Heart right ventricle (tissue), 16 donors: ENCODE measurements around the gene SLC5A2. TPM values are rescaled to one million over a fixed set of nuclear protein-coding genes. Genes with fewer than 3 reads are reported as not detected.

Source experiments
- ATAC-seq, 8 donors: fragments of 200-7000 bp; cut with Tn5 transposase; one replicate each; pipeline ENCODE4 v1.9.1; 2020; ENCODE audit warnings: mild to moderate bottlenecking in 8 of 8, moderate library complexity in 8 of 8, moderate number of reproducible peaks in 1 of 8
- DNase-seq, 2 donors: peaks; one replicate each; pipeline ENCODE4 v3.0.0-alpha.2; 2020
- H3K27ac ChIP-seq, 10 donors: fragments of 200-600 bp; sonication (generic) in 2 of 10; one replicate each; pipeline versions ENCODE4 v1.5.0 to v1.8.0; 2020 to 2022; ENCODE audit warnings: mild to moderate bottlenecking in 3 of 10
- H3K27me3 ChIP-seq, 7 donors: fragments of 200-600 bp; one replicate each; pipeline ENCODE4 v1.8.0; 2021 to 2022; ENCODE audit warnings: mild to moderate bottlenecking in 2 of 7
- H3K36me3 ChIP-seq, 9 donors: fragments of 200-600 bp; sonication (generic) in 1 of 9; one replicate each; pipeline versions ENCODE4 v1.5.0 to v1.8.0; 2020 to 2022; ENCODE audit warnings: mild to moderate bottlenecking in 2 of 9
- H3K4me1 ChIP-seq, 9 donors: fragments of 200-600 bp; sonication (generic) in 1 of 9; one replicate each; pipeline versions ENCODE4 v1.5.0 to v1.8.0; 2020 to 2022; ENCODE audit warnings: mild to moderate bottlenecking in 4 of 9
- H3K4me3 ChIP-seq, 10 donors: fragments of 200-600 bp; sonication (generic) in 2 of 10; one replicate each; pipeline versions ENCODE4 v1.5.0 to v1.8.0; 2020 to 2022; ENCODE audit warnings: mild to moderate bottlenecking in 7 of 10, moderate library complexity in 2 of 10
- H3K9me3 ChIP-seq, 11 donors: fragments of 200-600 bp in 10 of 11; sonication (generic) in 2 of 11; one replicate each; pipeline versions ENCODE4 v1.5.0 to v1.8.0; 2013 to 2022; ENCODE audit warnings: mild to moderate bottlenecking in 2 of 11, control low read depth in 1 of 11, moderate library complexity in 1 of 11
- WGBS, 2 donors: extraction: QIAGEN DNeasy Blood & Tissue Kit; methylation state at CpG; one replicate each; pipeline ENCODE4 v1.1.7; 2013; ENCODE audit warnings: inconsistent platforms in 1 of 2; 5-methylcytosine and 5-hydroxymethylcytosine counted together
- intact Hi-C, 10 donors: fragments of 100-400 bp; cut with DNase I; formaldehyde crosslinking; loops; one replicate each; pipeline versions ENCODE4 v1.11.1 to v1.14.2; 2022
- polyA plus RNA-seq, 2 donors: library from polyadenylated mRNA; stranded (reverse); fragments of 200-250 nt; gene quantifications; one replicate each; pipeline ENCODE4 v1.2.3, GENCODE V29; 2013
- total RNA-seq, 10 donors: library from RNA; stranded (reverse); fragmentation: NEBNext Ultra II Directional in 3 of 10; extraction: Animal tissue kit (Norgen Biotek cat#: 25700) in 3 of 10; gene quantifications; one replicate each; pipeline versions ENCODE4 v1.2.1 to v1.2.4, GENCODE V29; 2021 to 2023
- TF ChIP-seq, protein P1 (sequence below), 9 donors: fragments of 200-600 bp; sonication (generic) in 2 of 9; IDR thresholded peaks; one replicate each; pipeline versions ENCODE4 v1.5.0 to v1.8.0; 2021 to 2022; ENCODE audit warnings: antibody characterized with exemption in 9 of 9, mild to moderate bottlenecking in 5 of 9, moderate library complexity in 1 of 9
- donor health status: Arrhythmogenic right ventricular cardiomyopathy.
- donor health status: ischemic (EF 13 %, LVEDD 7.1; RV severe dilation, severe dysfunction).
- donor health status: healthy with polysubstance abuse.
- donor health status: DM: no; HTN: yes; CAD: no.
- donor health status: DM: no; HTN: no; CAD: no.
- donor health status: ischemic (EF 25% LVEDD 6.9; RV normal size, moderate dysfunction).
- donor health status: ischemic (EF 25% LVEDD 5.7; RV mildly dilated, moderate dysfunction).
- donor health status: healthy.
- donor health status: DM: yes; HTN: yes; CAD: no.
- donor health status: Ischemic cardiomyopathy.
- donor health status: ischemic (EF 35%, LVEDD 5.7; RV mildly dilated, moderate dysfunction).
- donor health status: nonischemic (EF 11% LVEDD 7.7; RV severe dilation, severe dysfunction).
- donor health status: DM: yes; HTN: yes; CAD: no.
- donor health status: PGD.
- donor health status: ischemic (EF 29% LVEDD 5.4; RV normal size, mild dysfunction).
- donor health status: nonischemic (EF 23%, LVEDD 6.1; RV moderate dilation, normal function).

The SLC5A2 gene
- total and polyA plus RNA-seq, 12 donors = 0.77 to 1.9 TPM; not detected in 10

DNA sequence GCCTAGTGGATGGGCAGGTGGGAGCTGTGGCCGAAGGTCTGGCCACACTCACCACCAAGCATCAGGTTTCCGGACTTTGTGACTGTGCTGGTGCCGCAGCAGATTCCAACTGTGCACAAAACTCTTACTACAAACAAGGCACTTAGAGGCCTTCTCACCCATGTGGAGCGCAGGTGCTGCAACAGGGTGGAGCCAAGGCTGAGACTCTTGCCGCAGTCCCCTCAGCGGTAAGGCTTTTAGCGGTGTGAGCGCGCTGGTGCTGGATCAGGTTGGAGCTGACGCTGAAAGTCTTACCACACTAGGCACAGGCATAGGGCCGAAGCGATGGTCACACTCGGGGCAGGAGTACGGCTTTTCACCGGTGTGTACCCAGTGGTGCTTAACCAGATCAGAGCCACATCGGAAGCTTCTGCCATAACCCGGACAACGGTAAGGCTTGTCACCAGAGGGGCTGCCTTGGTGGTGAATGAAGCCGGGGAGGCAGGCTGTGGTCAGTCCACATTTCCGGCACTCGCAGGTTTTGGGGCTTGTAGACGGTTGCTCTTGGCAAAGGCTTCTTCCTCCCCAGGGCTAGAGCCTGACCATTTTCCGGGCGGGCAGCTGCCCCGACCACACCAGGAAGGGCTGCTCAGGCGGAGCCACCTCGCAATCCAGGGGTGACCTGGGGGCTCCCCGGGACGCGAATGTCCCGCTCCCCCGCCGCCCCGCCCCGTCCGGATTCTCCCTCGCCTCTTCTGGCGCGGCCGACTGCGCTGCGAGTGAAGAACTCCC is 24.7 kb upstream of the SLC5A2 start:
- no peaks in the 10 kb centered on the region for H3K9me3 ChIP-seq
- peak overlapping the region; percentile 37 to 90 (median 75) for H3K4me3 ChIP-seq
- WGBS, 2 donors = 1 to 3% methylated on average over 42 of the region's 42 CpGs
- H3K27me3 ChIP-seq = no peaks in the 10 kb centered on the region
- peaks cover 0 to 22% (median 11%) of the 10 kb centered on the region in 9 donors for H3K36me3 ChIP-seq
- TF ChIP-seq, protein P1, sequence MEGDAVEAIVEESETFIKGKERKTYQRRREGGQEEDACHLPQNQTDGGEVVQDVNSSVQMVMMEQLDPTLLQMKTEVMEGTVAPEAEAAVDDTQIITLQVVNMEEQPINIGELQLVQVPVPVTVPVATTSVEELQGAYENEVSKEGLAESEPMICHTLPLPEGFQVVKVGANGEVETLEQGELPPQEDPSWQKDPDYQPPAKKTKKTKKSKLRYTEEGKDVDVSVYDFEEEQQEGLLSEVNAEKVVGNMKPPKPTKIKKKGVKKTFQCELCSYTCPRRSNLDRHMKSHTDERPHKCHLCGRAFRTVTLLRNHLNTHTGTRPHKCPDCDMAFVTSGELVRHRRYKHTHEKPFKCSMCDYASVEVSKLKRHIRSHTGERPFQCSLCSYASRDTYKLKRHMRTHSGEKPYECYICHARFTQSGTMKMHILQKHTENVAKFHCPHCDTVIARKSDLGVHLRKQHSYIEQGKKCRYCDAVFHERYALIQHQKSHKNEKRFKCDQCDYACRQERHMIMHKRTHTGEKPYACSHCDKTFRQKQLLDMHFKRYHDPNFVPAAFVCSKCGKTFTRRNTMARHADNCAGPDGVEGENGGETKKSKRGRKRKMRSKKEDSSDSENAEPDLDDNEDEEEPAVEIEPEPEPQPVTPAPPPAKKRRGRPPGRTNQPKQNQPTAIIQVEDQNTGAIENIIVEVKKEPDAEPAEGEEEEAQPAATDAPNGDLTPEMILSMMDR (IDR thresholded peaks at IDR 0.05) = peak in 2 of 9 donors; percentile 26 to 30
- H3K4me1 ChIP-seq = peaks cover 11 to 63% (median 56%) of the 10 kb centered on the region in 9 donors
- H3K27ac ChIP-seq = peak overlapping the region; percentile 95 to 100 (median 98)
- intact Hi-C loops = loop anchor here in 5 of 10 donors (2.0 to 10.0 kb wide), 7 partner anchors 51 to 501 kb away; partner anchors contain the start of genes FUS (in 3 of the 5), KAT8 (in 1 of the 5), RUSF1 (in 1 of the 5) and SETD1A (in 1 of the 5)
- DNase-seq (peak; percentile 59 to 62), ATAC-seq (peak in 7 of 8 donors; percentile 0 to 10 (median 3))

DNA sequence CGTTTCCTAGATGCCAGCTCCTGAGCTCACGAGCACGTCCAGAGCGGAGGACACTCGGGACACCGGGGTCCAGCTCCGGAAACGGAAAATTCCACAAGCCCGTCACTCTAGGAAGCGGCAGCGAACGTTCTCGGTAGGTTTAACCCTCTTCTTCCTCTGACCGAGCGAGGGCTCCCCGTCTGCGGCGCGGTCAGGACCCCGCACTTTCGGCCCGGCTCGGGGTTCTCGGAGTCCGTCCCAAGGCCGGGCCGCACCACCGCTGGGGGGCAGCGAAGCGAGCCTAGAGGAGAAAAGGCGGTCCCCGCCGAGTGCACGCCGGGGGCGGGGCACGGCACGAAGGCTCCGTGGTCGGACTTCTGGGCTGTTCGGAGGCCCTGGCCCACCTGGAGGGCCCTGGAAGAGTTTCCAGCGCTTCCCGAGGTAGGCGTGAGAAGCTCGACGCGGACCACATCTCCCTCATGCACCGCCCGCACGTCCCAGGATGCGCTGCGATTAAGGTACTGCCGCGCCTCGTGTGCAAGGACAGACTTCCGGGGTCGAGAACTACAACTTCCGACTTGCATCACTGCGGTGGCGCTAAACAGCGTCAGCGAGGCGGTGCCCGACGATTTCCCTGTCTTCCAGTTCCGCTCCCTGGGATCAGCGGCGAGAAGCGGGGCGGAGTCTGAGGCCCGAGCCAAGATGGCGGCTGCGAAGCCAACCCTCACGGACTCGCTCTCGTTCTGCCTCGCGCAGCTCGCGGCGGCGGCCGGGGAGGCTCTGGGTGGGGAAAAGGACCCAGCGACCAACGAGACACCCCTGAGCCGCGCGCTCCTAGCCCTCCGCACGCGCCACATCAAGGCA is 23.9 kb upstream of the SLC5A2 start, which contains the start of gene ARMC5:
Gene ARMC5, plus strand, starts transcription at position 658 of the 843 bp plus-strand sequence. Its CDS starts 24 bp downstream, at position 682.
- TF ChIP-seq, protein P1 (IDR thresholded peaks at IDR 0.05) = peak; percentile 19 to 83 (median 61)
- no peaks in the 10 kb centered on the region for H3K27me3 ChIP-seq
- WGBS, 2 donors = 0% methylated on average over 81 to 91 of the region's 91 CpGs
- DNase-seq = peak; percentile 97 to 98
- ATAC-seq = peak; percentile 87 to 93 (median 90)
- peak within 1 kb of the TSS; percentile 37 to 90 (median 75) for H3K4me3 ChIP-seq
- H3K9me3 ChIP-seq = no peaks in the 10 kb centered on the region
- peaks cover 0 to 30% (median 16%) of the 10 kb centered on the region in 9 donors for H3K36me3 ChIP-seq
- intact Hi-C loops = loop anchor here in 5 of 10 donors (1.0 to 10.0 kb wide), 8 partner anchors 50 to 502 kb away; partner anchors contain the start of genes FUS (in 3 of the 5), KAT8 (in 1 of the 5), RUSF1 (in 1 of the 5) and SETD1A (in 1 of the 5)
- H3K4me1 ChIP-seq = peaks cover 10 to 55% (median 48%) of the 10 kb centered on the region in 9 donors
- peak within 1 kb of the TSS; percentile 95 to 100 (median 98) for H3K27ac ChIP-seq

DNA sequence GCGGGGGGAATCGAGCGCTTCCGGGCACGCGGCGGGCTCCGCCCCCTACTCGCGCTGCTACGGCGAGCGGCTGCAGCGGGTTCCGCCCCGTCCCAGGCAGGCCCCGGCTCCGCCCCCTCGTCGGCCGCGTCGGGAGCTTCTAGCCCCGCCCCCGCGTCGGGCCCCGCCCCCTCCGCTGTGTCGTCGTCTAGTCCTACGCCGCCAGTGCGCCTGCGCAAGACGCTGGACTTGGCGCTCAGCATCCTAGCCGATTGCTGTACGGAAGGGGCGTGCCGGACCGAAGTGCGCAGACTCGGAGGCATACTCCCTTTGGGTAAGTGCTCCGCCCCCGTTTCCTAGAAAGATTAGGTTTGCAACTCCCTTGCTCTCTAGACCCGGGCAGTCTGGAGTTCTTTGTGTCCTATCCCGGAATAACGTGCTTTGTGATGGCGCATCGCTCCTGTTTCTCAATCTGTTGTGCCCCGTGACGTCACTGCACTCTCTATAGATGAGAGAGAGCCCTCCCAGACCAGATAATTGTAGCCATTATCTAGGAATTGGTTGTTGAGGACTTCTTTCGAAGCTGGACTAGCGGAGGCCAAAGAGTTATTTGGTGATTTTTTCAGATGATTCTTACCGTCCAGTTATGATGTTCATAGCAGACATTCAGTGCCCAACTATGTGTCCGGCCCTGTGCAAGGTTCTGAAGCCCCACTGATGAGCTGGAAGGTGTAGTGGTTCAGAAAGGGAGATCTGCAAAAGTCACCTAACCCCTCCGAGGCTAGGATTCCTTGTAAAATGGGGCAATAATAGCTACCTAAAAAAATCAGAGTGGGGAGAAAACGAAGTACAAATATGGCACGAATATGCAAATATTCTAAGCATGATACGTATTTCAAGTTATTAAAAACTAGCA is 23.0 kb upstream of the SLC5A2 start:
- Histone ChIP-seq H3K9me3 (no peaks in the 10 kb centered on the region), H3K27ac (peak overlapping the region; percentile 95 to 100 (median 98)), H3K4me1 (peaks cover 9 to 48% (median 43%) of the 10 kb centered on the region in 9 donors), H3K4me3 (peak overlapping the region; percentile 37 to 90 (median 75)), H3K27me3 (no peaks in the 10 kb centered on the region), H3K36me3 (peaks cover 0 to 39% (median 22%) of the 10 kb centered on the region in 9 donors)
- WGBS, 2 donors = 2 to 3% methylated on average over 53 to 61 of the region's 61 CpGs
- ATAC-seq (peak; percentile 88 to 95 (median 92)), DNase-seq (peak; percentile 100)
- TF ChIP-seq, protein P1 (IDR thresholded peaks at IDR 0.05) = no peak
- intact Hi-C loops = loop anchor here in 7 of 10 donors (1.0 to 10.0 kb wide), 11 partner anchors 42 to 503 kb away; partner anchors contain the start of genes FUS (in 3 of the 7), ZNF267 (in 3 of the 7), RUSF1 (in 2 of the 7) and KAT8 (in 1 of the 7)
